SK-N-SH (cell line): ENCODE data around the gene TNS4. TPM values are rescaled to one million over a fixed set of nuclear protein-coding genes. Genes with fewer than 3 reads are reported as not detected.
A peak's percentile ranks its signal among the peaks of the same experiment; 100 is the strongest.

Source experiments
- CTCF ChIA-PET: fragments of 300-600, 350-600 bp; formaldehyde crosslinking; extraction: SDS; loops from one replicate; lab custom pipeline; 2021; lab: Yijun Ruan, JAX
- POLR2A ChIA-PET: fragments of 350-600 bp; sonication (Branson Sonifier 250); formaldehyde crosslinking; extraction: SDS; loops from one replicate; lab custom pipeline; 2020; ENCODE audit warnings: antibody characterized with exemption, inconsistent platforms; lab: Yijun Ruan, JAX
- DNase-seq: peaks from one replicate; pipeline ENCODE4 v3.0.0; 2012
- H2AFZ ChIP-seq: fragments of 200-600 bp; sonication (generic); 2 replicates; pipeline ENCODE4 v1.8.1; 2016; ENCODE audit warnings: antibody characterized with exemption, mild to moderate bottlenecking, low read depth
- H3F3A ChIP-seq: fragments of 200-600 bp; sonication (generic); replicated peaks from 2 replicates; pipeline ENCODE3; 2016; ENCODE audit warnings: antibody characterized with exemption, mild to moderate bottlenecking; ENCODE audit not compliant: insufficient read depth
- H3K27ac ChIP-seq, 2 experiments: fragments of 200-500 bp in 1 of 2; fragments of 200-600 bp in 1 of 2; sonication (Bioruptor generic) in 1 of 2; sonication (generic), shearing (Covaris generic) in 1 of 2; 2 replicates each; pipeline versions ENCODE4 v1.5.1 to v1.6.1; 2014 to 2016; ENCODE audit warnings: low read depth in 2 of 2, inconsistent platforms in 1 of 2, low read length in 1 of 2, mild to moderate bottlenecking in 1 of 2, mixed read lengths in 1 of 2
- H3K27me3 ChIP-seq: fragments of 200-600 bp; sonication (generic), shearing (Covaris generic); 2 replicates; pipeline ENCODE4 v1.6.1; 2016; ENCODE audit warnings: mixed run types; ENCODE audit not compliant: insufficient read depth
- H3K36me3 ChIP-seq, 2 experiments: fragments of 200-500 bp in 1 of 2; fragments of 200-600 bp in 1 of 2; sonication (Bioruptor generic) in 1 of 2; sonication (generic) in 1 of 2; replicated peaks in 1 of 2; 2 replicates each; pipeline versions ENCODE3 to v1.5.1; 2014 to 2016; ENCODE audit warnings: low read length in 1 of 2, mild to moderate bottlenecking in 1 of 2; ENCODE audit not compliant: insufficient read depth in 2 of 2, control insufficient read depth in 1 of 2
- H3K4me1 ChIP-seq, 2 experiments: fragments of 200-500 bp in 1 of 2; fragments of 200-600 bp in 1 of 2; sonication (Bioruptor generic) in 1 of 2; sonication (generic), shearing (Covaris generic) in 1 of 2; 2 replicates each; pipeline versions ENCODE4 v1.5.1 to v1.6.1; 2014 to 2016; ENCODE audit warnings: low read depth in 1 of 2, low read length in 1 of 2, mixed run types in 1 of 2; ENCODE audit not compliant: insufficient read depth in 2 of 2, control insufficient read depth in 1 of 2
- H3K4me2 ChIP-seq: fragments of 200-600 bp; sonication (generic), shearing (Covaris generic); 2 replicates; pipeline ENCODE4 v1.6.1; 2017; ENCODE audit warnings: mixed run types
- H3K4me3 ChIP-seq, 2 experiments: fragments of 200-500 bp in 1 of 2; fragments of 200-600 bp in 1 of 2; sonication (Bioruptor generic) in 1 of 2; sonication (generic), shearing (Covaris generic) in 1 of 2; 2 replicates each; pipeline versions ENCODE4 v1.5.1 to v1.8.1; 2014 to 2016; ENCODE audit warnings: low read depth in 2 of 2, inconsistent platforms in 1 of 2, low read length in 1 of 2, mild to moderate bottlenecking in 1 of 2, mixed read lengths in 1 of 2, moderate library complexity in 1 of 2
- H3K79me2 ChIP-seq: fragments of 200-600 bp; sonication (generic); 2 replicates; pipeline ENCODE4 v1.8.1; 2017; ENCODE audit warnings: mild to moderate bottlenecking; ENCODE audit not compliant: insufficient read depth
- H3K9ac ChIP-seq: fragments of 200-600 bp; sonication (generic); 2 replicates; pipeline ENCODE4 v1.6.1; 2017; ENCODE audit warnings: mixed run types
- H3K9me2 ChIP-seq: fragments of 200-600 bp; sonication (generic); 2 replicates; pipeline ENCODE4 v1.6.1; 2017; ENCODE audit warnings: mixed run types
- H3K9me3 ChIP-seq: fragments of 200-600 bp; sonication (generic); 2 replicates; pipeline ENCODE4 v1.6.1; 2017; ENCODE audit warnings: mixed run types, mild to moderate bottlenecking, moderate library complexity
- H4K20me1 ChIP-seq: fragments of 200-600 bp; sonication (generic); 2 replicates; pipeline ENCODE4 v1.6.1; 2017; ENCODE audit warnings: mild to moderate bottlenecking, mixed run types; ENCODE audit not compliant: insufficient read depth
- ELF1 ChIP-seq: IDR thresholded peaks from 2 replicates; pipeline ENCODE4 v1.4.0; 2012
- EP300 ChIP-seq, 2 experiments: IDR thresholded peaks; 2 replicates each; pipeline versions ENCODE4 v1.4.0 to v1.6.1; 2012; ENCODE audit warnings: borderline replicate concordance in 1 of 2, low read depth in 1 of 2, low read length in 1 of 2
- FOSL2 ChIP-seq: IDR thresholded peaks from 2 replicates; pipeline ENCODE4 v1.4.0; 2012; ENCODE audit warnings: low read depth, mild to moderate bottlenecking, moderate library complexity, borderline replicate concordance
- FOXJ3 ChIP-seq: sonication (generic); formaldehyde crosslinking; IDR thresholded peaks from 2 replicates; pipeline ENCODE4 v1.5.1; 2020; ENCODE audit warnings: mild to moderate bottlenecking, missing genetic modification reagents
- MAX ChIP-seq: IDR thresholded peaks from 2 replicates; pipeline ENCODE4 v1.4.0; 2012; ENCODE audit warnings: low read depth
- MXI1 ChIP-seq: IDR thresholded peaks from 2 replicates; pipeline ENCODE4 v1.6.1; 2012; ENCODE audit warnings: mild to moderate bottlenecking, low read depth, low read length, improper control_type of control experiment
- RAD21 ChIP-seq: IDR thresholded peaks from 2 replicates; pipeline ENCODE4 v1.6.1; 2012; ENCODE audit warnings: mild to moderate bottlenecking, low read length
- RFX5 ChIP-seq: IDR thresholded peaks from 2 replicates; pipeline ENCODE4 v1.6.1; 2012; ENCODE audit warnings: mild to moderate bottlenecking, improper control_type of control experiment, low read length
- TCF12 ChIP-seq: IDR thresholded peaks from 2 replicates; pipeline ENCODE4 v1.4.0; 2012
- TEAD4 ChIP-seq: IDR thresholded peaks from 2 replicates; pipeline ENCODE4 v1.4.0; 2012; ENCODE audit warnings: mild to moderate bottlenecking, borderline replicate concordance; ENCODE audit not compliant: insufficient read depth
- YY1 ChIP-seq: IDR thresholded peaks from 2 replicates; pipeline ENCODE4 v1.4.0; 2012; ENCODE audit warnings: low read depth, mild to moderate bottlenecking
- WGBS: methylation state at CpG from one replicate; pipeline ENCODE4 v1.1.6; 2017; ENCODE audit warnings: low lambda C conversion rate; 5-methylcytosine and 5-hydroxymethylcytosine counted together
- polyA plus RNA-seq, 3 experiments: library from polyadenylated mRNA; depleted of rRNA; stranded (reverse); fragments of >200 nt; gene quantifications; 2 replicates each; pipeline ENCODE4 v1.2.3, GENCODE V29; 2012
- TF ChIP-seq, protein P1 (sequence below): fragments of 150-350 bp; IDR thresholded peaks from 2 replicates; pipeline ENCODE4 v1.6.1; 2017; ENCODE audit warnings: antibody characterized with exemption, low read length, low read depth, borderline replicate concordance
- TF ChIP-seq, protein P2 (sequence below): IDR thresholded peaks from 2 replicates; pipeline ENCODE4 v1.4.0; 2012; ENCODE audit warnings: low read depth, borderline replicate concordance
- TF ChIP-seq, protein P3 (sequence below): fragments of 150-350 bp; IDR thresholded peaks from 2 replicates; pipeline ENCODE4 v1.6.1; 2016; ENCODE audit warnings: mild to moderate bottlenecking, low read depth, low read length

TNS4 gene
- polyA plus RNA-seq, 1 of the 3 experiments (the other 2 are of a cell fraction) = not detected

DNA sequence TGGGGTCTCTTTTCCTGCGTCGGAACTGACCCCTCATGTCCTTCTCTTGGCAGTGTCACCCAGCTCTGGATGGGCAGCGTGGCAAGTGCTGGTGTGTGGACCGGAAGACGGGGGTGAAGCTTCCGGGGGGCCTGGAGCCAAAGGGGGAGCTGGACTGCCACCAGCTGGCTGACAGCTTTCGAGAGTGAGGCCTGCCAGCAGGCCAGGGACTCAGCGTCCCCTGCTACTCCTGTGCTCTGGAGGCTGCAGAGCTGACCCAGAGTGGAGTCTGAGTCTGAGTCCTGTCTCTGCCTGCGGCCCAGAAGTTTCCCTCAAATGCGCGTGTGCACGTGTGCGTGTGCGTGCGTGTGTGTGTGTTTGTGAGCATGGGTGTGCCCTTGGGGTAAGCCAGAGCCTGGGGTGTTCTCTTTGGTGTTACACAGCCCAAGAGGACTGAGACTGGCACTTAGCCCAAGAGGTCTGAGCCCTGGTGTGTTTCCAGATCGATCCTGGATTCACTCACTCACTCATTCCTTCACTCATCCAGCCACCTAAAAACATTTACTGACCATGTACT is 44.9 kb downstream of the TNS4 start:
- TF ChIP-seq RAD21 = no peak
- TF ChIP-seq TEAD4 = no peak
- no peak for TF ChIP-seq ELF1
- no peak for TF ChIP-seq TCF12
- no peak for TF ChIP-seq MXI1
- TF ChIP-seq, protein P1, sequence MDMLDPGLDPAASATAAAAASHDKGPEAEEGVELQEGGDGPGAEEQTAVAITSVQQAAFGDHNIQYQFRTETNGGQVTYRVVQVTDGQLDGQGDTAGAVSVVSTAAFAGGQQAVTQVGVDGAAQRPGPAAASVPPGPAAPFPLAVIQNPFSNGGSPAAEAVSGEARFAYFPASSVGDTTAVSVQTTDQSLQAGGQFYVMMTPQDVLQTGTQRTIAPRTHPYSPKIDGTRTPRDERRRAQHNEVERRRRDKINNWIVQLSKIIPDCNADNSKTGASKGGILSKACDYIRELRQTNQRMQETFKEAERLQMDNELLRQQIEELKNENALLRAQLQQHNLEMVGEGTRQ = no peak
- Histone ChIP-seq H3F3A (peaks cover 17% of the 10 kb centered on the region), H3K79me2 (no peaks in the 10 kb centered on the region), H3K9me2 (no peaks in the 10 kb centered on the region), H3K4me2 (no peak overlapping the region), H3K9ac (no peak overlapping the region), H3K9me3 (no peaks in the 10 kb centered on the region), H3K27me3 (no peaks in the 10 kb centered on the region), H3K4me1 (peaks cover 43 to 84% of the 10 kb centered on the region in 2 experiments), H4K20me1 (no peaks in the 10 kb centered on the region), H3K27ac (0 out of 4 replicates have a peak overlapping the region, but pooled peaks of 1 of the 2 experiments have one; percentile 92), H2AFZ (no peak overlapping the region), H3K36me3 (peaks cover 11 to 30% of the 10 kb centered on the region in 2 experiments), H3K4me3 (no peak overlapping the region)
- CTCF ChIA-PET = interaction anchor here (1.0 to 16.9 kb wide), 6 partner anchors 12 to 103 kb away, joined by 3 to 265 read pairs (median 16); partner anchors contain the start of gene IGFBP4
- POLR2A ChIA-PET = interaction anchor here (0.6 kb wide), 1 partner anchor 19 kb away, joined by 3 read pairs; no protein-coding TSS in a partner anchor
- WGBS = 92% methylated on average over 10 of the region's 16 CpGs
- DNase-seq = no peak

- peaks cover 46 to 73% of the 10 kb centered on the region in 2 experiments for H3K4me1 ChIP-seq
- DNase-seq = no peak
- no peak overlapping the region for H3K4me3 ChIP-seq
- ChIA-PET CTCF (interaction anchor here (0.7 to 16.9 kb wide), 6 partner anchors 10 to 138 kb away, joined by 4 to 265 read pairs (median 16); partner anchors contain the start of gene IGFBP4), POLR2A (interaction anchor here (0.6 kb wide), 1 partner anchor 35 kb away, joined by 3 read pairs; no protein-coding TSS in a partner anchor)
- H3K9me2 ChIP-seq = no peaks in the 10 kb centered on the region
- H3K4me2 ChIP-seq = no peak overlapping the region
- H3K79me2 ChIP-seq = peaks cover 11% of the 10 kb centered on the region; the same call in 1 of the 2 replicates
- H4K20me1 ChIP-seq = no peaks in the 10 kb centered on the region
- H3K27me3 ChIP-seq = no peaks in the 10 kb centered on the region
- no peak overlapping the region for H3K27ac ChIP-seq
- WGBS = 60% methylated on average over 2 of the region's 2 CpGs
- peaks cover 11 to 30% of the 10 kb centered on the region in 2 experiments for H3K36me3 ChIP-seq
- no peak overlapping the region for H3K9ac ChIP-seq
- no peak for TF ChIP-seq MAX
- TF ChIP-seq FOSL2 = no peak
- no peak for TF ChIP-seq MXI1
- TF ChIP-seq, protein P2, sequence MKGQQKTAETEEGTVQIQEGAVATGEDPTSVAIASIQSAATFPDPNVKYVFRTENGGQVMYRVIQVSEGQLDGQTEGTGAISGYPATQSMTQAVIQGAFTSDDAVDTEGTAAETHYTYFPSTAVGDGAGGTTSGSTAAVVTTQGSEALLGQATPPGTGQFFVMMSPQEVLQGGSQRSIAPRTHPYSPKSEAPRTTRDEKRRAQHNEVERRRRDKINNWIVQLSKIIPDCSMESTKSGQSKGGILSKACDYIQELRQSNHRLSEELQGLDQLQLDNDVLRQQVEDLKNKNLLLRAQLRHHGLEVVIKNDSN = no peak
- no peak for TF ChIP-seq FOXJ3 (CRISPR knock-in tag)
- TF ChIP-seq EP300 (IDR thresholded peaks at IDR 0.05; ENCODE audit: borderline replicate concordance in 1 of 2, low read depth in 1 of 2, low read length in 1 of 2) = no peak
- no peak for TF ChIP-seq YY1
- TF ChIP-seq RFX5 = no peak
- TF ChIP-seq, protein P3, sequence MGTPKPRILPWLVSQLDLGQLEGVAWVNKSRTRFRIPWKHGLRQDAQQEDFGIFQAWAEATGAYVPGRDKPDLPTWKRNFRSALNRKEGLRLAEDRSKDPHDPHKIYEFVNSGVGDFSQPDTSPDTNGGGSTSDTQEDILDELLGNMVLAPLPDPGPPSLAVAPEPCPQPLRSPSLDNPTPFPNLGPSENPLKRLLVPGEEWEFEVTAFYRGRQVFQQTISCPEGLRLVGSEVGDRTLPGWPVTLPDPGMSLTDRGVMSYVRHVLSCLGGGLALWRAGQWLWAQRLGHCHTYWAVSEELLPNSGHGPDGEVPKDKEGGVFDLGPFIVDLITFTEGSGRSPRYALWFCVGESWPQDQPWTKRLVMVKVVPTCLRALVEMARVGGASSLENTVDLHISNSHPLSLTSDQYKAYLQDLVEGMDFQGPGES = no peak
- no peak overlapping the region for H2AFZ ChIP-seq
- H3K9me3 ChIP-seq = no peaks in the 10 kb centered on the region
- peaks cover 30% of the 10 kb centered on the region for H3F3A ChIP-seq
These were observed 46.8 kb downstream of the TNS4 start for GRCh38 chr17:40454613-40454995.
